Activated naive CD4-positive, alpha-beta T cell treated with Interleukin-2 at 50 U/mL for 16 hours (primary cell): ENCODE measurements around the gene RABL6.
"Not testable (repeated sequence)": the region's sequence is repeated elsewhere in the genome, so short reads cannot be mapped to it uniquely, and the experiment has no call there.

ENCODE experiments used
- DNase-seq: peaks from one replicate; pipeline ENCODE4 v3.0.0-alpha.2; 2020

Gene RABL6

DNA sequence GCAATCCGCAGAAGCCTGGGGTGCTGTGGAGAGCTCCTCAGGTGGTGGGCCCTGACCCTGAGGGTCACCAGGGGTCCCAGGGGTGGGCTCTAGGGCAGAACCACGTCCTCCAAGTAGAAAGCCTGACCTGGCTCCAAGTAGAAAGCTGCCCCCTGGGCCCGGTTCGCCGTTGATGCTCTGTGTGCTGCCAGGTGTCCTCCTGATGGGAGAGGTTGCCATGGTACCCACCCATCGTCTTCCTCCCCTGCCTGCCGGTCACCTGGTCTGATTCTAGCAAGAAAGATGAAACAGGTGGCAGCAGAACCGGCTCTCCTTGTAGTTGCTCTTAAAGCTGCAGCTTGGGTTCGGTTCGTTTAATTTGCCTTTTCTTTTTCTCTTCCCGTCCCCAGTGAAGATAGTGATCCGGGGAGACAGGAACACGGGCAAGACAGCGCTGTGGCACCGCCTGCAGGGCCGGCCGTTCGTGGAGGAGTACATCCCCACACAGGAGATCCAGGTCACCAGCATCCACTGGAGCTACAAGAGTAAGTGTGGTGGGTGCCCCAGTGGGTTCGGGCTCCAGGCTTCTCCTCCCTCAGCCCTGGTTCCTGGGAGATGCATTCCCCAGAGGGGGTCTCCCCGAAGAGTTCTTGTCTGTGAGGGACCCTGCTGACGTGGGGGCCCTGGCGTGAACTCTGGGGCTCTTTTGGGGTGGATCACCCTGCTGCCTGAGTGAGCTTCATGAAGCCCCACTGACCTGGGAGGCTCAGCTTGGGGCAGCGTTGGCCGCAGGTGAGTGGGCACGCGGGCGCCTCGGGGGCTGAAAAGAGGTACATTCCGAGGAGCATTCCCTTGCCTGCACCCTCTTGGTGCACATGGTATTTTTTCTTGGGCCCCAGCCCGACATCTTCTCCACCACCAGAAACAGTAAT is 15.6 kb downstream of the RABL6 start:
- DNase-seq = no peak

GRCh38 chr9:136824496-136825225 is 16.9 kb downstream of the RABL6 start:
- no peak for DNase-seq

DNA sequence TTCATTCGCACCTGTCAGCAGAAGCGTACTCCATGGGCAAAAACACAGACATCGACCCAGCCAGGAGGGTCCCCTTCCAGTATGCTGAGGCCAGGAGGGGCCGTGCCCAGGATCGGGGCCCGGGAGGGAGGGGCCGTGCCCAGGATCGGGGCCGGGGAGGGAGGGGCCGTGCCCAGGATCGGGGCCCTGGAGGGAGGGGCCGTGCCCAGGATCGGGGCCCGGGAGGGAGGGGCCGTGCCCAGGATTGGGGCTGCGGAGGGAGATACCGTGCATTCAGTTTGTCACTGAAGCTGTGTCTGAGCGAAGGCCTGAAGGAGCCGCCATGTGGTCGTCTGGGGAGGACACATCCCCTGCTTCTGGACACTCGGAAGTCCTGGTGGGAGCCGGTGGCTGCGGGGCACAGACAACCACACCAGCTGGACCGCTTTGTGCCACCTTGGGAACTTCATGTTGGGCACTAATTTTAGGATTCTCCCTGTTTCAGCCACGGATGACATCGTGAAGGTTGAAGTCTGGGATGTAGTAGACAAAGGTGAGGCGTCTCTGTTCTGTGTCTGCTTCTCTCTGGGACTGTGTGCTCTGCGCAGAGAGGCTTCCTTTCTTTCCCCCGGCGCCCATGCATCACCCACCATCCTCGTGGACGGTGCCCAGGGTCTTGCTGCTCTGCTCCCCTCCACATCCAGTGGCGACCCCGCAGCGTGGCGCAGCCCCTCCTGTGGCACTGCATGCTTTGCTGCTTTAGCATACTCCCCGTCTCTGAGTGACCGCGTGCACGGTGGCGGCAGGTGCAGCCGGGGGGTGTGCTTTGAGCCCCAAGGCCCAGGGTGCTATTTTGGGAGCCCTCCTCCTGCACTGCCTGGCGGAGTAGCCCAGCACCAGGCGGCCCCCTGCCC is 17.8 kb downstream of the RABL6 start:
- no peak for DNase-seq

DNA sequence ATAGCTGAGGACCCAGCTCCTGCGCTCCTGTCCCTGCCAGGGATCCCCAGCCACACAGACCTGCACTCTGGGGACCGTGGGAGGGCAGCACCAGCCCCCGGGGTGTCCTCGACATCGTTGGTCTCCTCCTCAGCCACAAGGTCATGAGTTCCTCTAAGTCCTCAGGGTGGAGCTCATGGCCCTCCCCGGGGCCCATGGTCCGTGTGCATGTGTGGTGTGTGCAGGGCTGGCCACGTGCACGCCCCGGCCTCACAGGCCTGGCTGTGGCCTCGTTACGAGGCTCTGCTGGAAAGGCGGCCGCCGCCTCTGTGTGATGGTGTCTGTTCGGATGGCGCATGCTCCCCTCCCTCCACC is 18.4 kb downstream of the RABL6 start:
- no peak for DNase-seq

GRCh38 chr9:136826703-136827582 is 19.2 kb downstream of the RABL6 start:
- DNase-seq = no peak

- DNase-seq = no peak
Measured at GRCh38 chr9:136827794-136828473, 20.2 kb downstream of the RABL6 start.

DNA sequence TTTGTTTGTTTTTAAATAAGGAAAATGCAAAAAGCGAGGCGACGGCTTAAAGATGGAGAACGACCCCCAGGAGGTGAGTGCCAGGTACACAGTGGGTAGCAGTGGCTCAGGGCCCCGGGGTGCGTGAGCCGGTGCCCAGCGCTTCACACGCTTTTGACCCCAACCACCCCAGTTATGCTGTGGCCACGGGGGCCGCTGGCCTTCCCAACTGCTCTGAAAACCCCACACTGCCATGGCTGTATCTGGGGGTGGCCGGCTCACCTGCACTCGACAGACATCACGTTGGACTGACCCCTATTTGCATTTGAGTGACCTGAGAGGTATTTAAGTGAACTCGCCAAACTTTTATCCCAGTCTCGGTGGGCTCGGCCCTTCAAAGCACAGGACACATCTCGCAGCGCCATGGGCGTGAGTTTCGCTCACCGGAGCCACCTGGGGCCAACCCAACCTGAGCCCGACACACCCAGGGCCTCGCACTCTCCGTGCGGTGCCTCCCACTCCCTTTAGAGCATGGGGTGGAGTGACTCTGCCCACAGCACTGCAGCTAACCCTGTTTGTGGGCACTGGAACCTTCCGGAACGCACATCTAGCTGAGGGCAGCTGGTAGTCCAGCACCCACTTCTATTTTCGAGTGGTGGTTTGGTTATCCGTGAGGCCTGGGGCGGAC is 20.9 kb downstream of the RABL6 start:
- DNase-seq = no peak

DNA sequence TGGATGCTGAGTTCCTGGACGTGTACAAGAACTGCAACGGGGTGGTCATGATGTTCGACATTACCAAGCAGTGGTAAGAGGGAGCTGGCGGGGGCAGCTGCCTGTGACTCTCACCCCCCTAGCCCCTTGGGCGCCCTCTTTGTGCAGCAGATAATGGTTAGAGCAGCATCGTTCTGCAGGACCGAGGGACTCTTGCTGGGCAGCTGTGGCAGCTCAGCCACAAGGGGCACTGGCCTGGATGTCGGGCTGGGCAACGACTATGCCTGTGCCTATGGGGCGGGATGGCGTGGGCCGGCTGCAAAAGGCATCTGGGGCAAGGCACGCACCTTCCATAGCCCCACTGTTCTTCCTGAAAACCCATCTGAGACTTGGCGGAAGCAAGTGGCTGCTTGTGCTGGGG is 21.7 kb downstream of the RABL6 start:
- no peak for DNase-seq

DNA sequence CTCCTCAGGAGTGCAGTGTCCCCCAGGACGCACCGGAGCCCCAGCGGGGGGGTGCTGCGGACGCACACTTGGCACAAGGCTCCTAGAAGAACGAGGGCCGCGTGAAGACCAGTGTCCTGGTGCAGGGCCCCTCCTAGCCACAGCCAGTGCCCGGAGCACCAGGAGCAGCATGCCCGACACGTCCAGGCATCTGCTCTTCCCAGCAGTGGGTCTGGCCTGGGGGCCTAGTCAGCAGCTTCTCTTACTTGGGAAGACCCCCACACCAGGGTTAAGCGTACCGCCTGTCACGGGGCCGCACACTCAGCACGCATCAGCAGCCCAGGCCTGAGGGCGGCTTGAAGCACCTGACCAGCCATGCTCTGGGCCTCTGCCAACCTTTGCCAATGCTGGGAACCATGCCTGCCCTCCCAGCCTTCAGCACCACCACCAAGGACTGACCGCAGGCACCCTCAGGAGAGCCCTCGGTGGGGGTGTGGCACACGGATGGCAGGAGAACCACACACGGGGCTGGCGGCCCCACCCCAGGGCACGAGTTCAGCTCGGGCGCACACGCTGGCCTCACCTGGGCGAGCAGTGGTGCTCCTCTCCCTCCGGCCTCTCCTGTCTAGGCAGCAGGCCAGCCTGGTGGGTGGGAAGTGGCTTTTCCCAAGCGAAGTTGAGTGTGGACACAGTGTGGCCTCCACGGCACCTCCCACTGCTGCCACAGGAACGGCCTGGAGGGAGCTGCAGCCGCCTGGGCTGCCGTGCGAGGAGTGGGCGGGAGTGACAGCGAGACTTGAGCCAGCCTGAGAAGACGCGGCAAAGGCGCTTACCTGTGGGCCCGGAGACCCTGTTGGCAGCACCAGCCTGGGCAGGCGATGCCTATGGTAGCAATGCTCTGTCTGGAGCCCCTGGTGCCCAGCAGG is 22.5 kb downstream of the RABL6 start:
- no peak for DNase-seq

DNA sequence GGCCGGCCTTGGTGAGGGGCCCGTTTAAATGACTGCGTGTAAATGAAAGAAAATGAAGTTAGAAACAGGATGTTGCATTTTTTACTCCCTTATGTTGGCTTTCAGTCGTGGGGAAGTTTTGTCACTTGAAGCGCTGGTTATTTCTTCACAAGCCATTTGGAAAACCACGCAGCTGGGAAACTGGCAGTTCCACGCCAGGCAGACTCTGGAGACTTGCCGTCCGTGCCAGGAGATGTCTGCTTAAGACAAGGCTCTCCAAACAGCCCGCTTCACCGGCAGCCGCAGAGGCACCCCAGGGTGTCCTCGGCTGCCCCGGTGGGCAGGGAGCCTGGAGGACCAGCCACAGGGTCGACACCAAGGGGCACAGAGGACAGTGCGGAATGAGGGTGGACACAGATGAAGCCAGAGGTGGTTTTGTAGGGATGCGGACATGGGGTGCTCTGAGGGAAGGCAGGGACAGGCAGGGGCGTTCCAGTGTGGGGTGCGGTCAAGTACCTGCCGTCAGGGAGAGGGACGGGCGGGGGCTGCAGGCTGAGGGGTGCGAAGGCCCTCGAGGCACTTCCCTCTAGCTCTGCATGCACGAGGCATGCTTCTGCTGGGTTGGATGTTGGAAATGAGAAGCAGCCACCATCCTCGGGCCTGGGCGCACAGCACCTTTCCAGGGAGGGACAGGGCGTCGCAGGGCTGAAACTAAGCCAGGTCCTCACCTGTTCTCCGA is 23.4 kb downstream of the RABL6 start:
- DNase-seq = no peak

- DNase-seq = no peak
Measured at GRCh38 chr9:136831720-136832104, 24.0 kb downstream of the RABL6 start.

- no peak for DNase-seq
Measured at GRCh38 chr9:136832581-136832980, 24.8 kb downstream of the RABL6 start.

- not testable (repeated sequence) for DNase-seq
Measured at GRCh38 chr9:136833381-136834048, 25.8 kb downstream of the RABL6 start.

DNA sequence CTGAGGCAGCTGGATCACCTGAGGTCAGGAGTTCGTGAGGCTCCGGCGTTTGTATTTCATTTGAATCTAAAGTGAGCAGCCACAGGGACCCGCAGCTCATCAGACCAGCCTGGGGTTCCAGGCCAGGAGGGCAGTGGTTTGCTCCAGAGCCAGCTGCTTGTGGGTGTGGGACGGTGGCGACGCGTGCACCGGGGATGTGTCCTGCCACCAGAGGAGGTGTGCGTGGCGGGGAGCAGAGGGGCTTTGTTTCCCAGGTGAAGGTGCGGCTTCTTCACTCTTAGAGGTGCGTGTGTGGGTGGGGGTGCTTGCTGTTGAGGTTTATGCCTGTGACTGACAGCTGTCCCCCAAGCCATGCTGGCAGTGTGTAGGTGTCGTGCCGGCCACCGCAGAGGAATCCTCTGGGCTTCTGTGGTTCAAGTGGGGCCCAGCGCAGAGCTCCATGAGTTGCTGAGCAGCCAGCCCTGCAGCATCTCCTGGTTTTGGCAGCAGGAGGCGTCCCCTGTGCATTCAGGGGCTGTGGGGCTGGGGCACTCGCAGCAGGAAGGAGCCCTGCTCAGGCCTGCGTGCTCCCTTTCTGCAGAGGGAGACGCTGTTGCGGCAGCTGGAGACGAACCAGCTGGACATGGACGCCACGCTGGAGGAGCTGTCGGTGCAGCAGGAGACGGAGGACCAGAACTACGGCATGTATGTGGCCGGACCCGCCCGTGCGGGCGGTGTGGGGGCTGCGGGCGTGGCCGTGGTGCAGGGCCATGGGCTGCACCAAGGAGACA is 27.6 kb downstream of the RABL6 start:
- DNase-seq = no peak

GRCh38 chr9:136835932-136836904 is 28.5 kb downstream of the RABL6 start:
- DNase-seq = no peak

DNA sequence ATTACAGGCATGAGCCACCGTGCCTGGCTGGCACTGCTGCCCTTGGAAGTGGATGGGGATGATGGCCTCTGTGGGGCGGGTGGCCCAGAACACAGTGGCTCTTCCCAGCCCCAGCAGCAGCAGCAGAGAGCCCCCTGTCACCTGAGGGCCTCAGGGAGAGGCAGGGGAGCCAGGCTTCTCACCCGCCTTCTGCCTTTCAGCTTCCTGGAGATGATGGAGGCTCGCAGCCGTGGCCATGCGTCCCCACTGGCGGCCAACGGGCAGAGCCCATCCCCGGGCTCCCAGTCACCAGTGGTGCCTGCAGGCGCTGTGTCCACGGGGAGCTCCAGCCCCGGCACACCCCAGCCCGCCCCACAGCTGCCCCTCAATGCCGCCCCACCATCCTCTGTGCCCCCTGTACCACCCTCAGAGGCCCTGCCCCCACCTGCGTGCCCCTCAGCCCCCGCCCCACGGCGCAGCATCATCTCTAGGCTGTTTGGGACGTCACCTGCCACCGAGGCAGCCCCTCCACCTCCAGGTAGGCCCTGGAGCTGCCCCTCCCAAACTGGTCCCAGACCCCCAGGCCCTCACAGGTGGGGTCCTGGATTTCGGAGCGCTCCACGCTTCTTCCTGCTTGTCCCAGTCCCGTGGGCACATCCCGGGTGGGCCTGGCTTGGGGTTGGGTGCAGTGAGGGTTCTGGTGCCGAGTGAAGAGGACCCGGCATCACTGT is 29.6 kb downstream of the RABL6 start:
- DNase-seq = no peak
